ENCODE results near the gene PPA1. TPM values are rescaled to one million over a fixed set of nuclear protein-coding genes. Genes with fewer than 3 reads are reported as not detected.

PPA1 gene
- 413 and 424 TPM in 2 replicates for total RNA-seq

GRCh38 chr10:70233109-70233938 is at the start of gene PPA1:
TSS of gene PPA1 (minus strand) at chr10:70233429. CDS start at chr10:70233327, 102 bp downstream.
- peaks cover 30% of the 10 kb centered on the region for H3K36me3 Mint-ChIP-seq (ENCODE audit: low read depth)
- peak; percentile 100 for DNase-seq
- peak within 1 kb of the TSS; percentile 96 for H3K27ac Mint-ChIP-seq
- peak within 1 kb of the TSS; percentile 84 for H3K4me3 Mint-ChIP-seq
- no peaks in the 10 kb centered on the region for H3K9me3 Mint-ChIP-seq
- intact Hi-C loops (cut with micrococcal nuclease) = loop anchor here (1.0 to 2.0 kb wide), 5 partner anchors 12 to 171 kb away; partner anchors contain the start of genes EIF4EBP2, LRRC20 and SAR1A
- peaks cover 29% of the 10 kb centered on the region for H3K4me1 Mint-ChIP-seq
- no peaks in the 10 kb centered on the region for H3K27me3 Mint-ChIP-seq

GRCh38 chr10:70281609-70282008 is 48.4 kb upstream of the PPA1 start:
- Mint-ChIP-seq H3K9me3 (peaks cover 4% of the 10 kb centered on the region), H3K4me1 (no peaks in the 10 kb centered on the region), H3K36me3 (ENCODE audit: low read depth) (no peaks in the 10 kb centered on the region), H3K27me3 (peaks cover 63% of the 10 kb centered on the region), H3K27ac (no peak overlapping the region), H3K4me3 (no peak overlapping the region)
- no peak for DNase-seq
- intact Hi-C loops (cut with micrococcal nuclease) = no loop called here

GRCh38 chr10:70280099-70280498 is 46.9 kb upstream of the PPA1 start:
- intact Hi-C loops (cut with micrococcal nuclease) = no loop called here
- Mint-ChIP-seq H3K27me3 (peaks cover 51% of the 10 kb centered on the region), H3K27ac (no peak overlapping the region), H3K36me3 (ENCODE audit: low read depth) (no peaks in the 10 kb centered on the region), H3K4me3 (no peak overlapping the region), H3K4me1 (no peaks in the 10 kb centered on the region), H3K9me3 (peaks cover 4% of the 10 kb centered on the region)
- no peak for DNase-seq

GRCh38 chr10:70277396-70278030 is 44.3 kb upstream of the PPA1 start:
- H3K36me3 Mint-ChIP-seq (ENCODE audit: low read depth) = no peaks in the 10 kb centered on the region
- intact Hi-C loops (cut with micrococcal nuclease) = no loop called here
- peaks cover 6% of the 10 kb centered on the region for H3K4me1 Mint-ChIP-seq
- H3K9me3 Mint-ChIP-seq = no peaks in the 10 kb centered on the region
- no peak overlapping the region for H3K4me3 Mint-ChIP-seq
- no peak overlapping the region for H3K27ac Mint-ChIP-seq
- no peak for DNase-seq
- peaks cover 30% of the 10 kb centered on the region for H3K27me3 Mint-ChIP-seq

- no peak for DNase-seq
- no peak overlapping the region for H3K4me3 Mint-ChIP-seq
- no peaks in the 10 kb centered on the region for H3K9me3 Mint-ChIP-seq
- intact Hi-C loops (cut with micrococcal nuclease) = loop anchor here (5.0 kb wide), 1 partner anchor 88 kb away; no protein-coding TSS in a partner anchor
- H3K27me3 Mint-ChIP-seq = peaks cover 6% of the 10 kb centered on the region
- H3K4me1 Mint-ChIP-seq = peaks cover 21% of the 10 kb centered on the region
- H3K36me3 Mint-ChIP-seq (ENCODE audit: low read depth) = no peaks in the 10 kb centered on the region
- no peak overlapping the region for H3K27ac Mint-ChIP-seq
These were observed 41.4 kb upstream of the PPA1 start for GRCh38 chr10:70274643-70275042.

GRCh38 chr10:70272925-70273316 is 39.7 kb upstream of the PPA1 start:
- H3K4me3 Mint-ChIP-seq = no peak overlapping the region
- peaks cover under 1% of the 10 kb centered on the region for H3K27me3 Mint-ChIP-seq
- peaks cover 21% of the 10 kb centered on the region for H3K4me1 Mint-ChIP-seq
- H3K27ac Mint-ChIP-seq = peak overlapping the region; percentile 45
- intact Hi-C loops (cut with micrococcal nuclease) = loop anchor here (1.0 to 5.0 kb wide), 2 partner anchors 41 to 89 kb away; no protein-coding TSS in a partner anchor
- peak; percentile 66 for DNase-seq
- no peaks in the 10 kb centered on the region for H3K36me3 Mint-ChIP-seq (ENCODE audit: low read depth)
- H3K9me3 Mint-ChIP-seq = no peaks in the 10 kb centered on the region

GRCh38 chr10:70271996-70272924 is 39.0 kb upstream of the PPA1 start:
- DNase-seq = peak; percentile 60
- intact Hi-C loops (cut with micrococcal nuclease) = loop anchor here (5.0 kb wide), 1 partner anchor 90 kb away; no protein-coding TSS in a partner anchor
- no peaks in the 10 kb centered on the region for H3K36me3 Mint-ChIP-seq (ENCODE audit: low read depth)
- no peak overlapping the region for H3K4me3 Mint-ChIP-seq
- no peaks in the 10 kb centered on the region for H3K27me3 Mint-ChIP-seq
- H3K27ac Mint-ChIP-seq = peak overlapping the region; percentile 45
- no peaks in the 10 kb centered on the region for H3K9me3 Mint-ChIP-seq
- peaks cover 23% of the 10 kb centered on the region for H3K4me1 Mint-ChIP-seq

- Mint-ChIP-seq H3K27ac (peak overlapping the region; percentile 35), H3K9me3 (no peaks in the 10 kb centered on the region), H3K27me3 (no peaks in the 10 kb centered on the region), H3K4me3 (no peak overlapping the region), H3K4me1 (peaks cover 30% of the 10 kb centered on the region), H3K36me3 (ENCODE audit: low read depth) (no peaks in the 10 kb centered on the region)
- intact Hi-C loops (cut with micrococcal nuclease) = loop anchor here (5.0 kb wide), 1 partner anchor 91 kb away; no protein-coding TSS in a partner anchor
- peak; percentile 67 for DNase-seq
These were observed 37.7 kb upstream of the PPA1 start for GRCh38 chr10:70270952-70271351.

- no peak for DNase-seq
- H3K4me3 Mint-ChIP-seq = no peak overlapping the region
- H3K4me1 Mint-ChIP-seq = peaks cover 30% of the 10 kb centered on the region
- no peak overlapping the region for H3K27ac Mint-ChIP-seq
- no peaks in the 10 kb centered on the region for H3K36me3 Mint-ChIP-seq (ENCODE audit: low read depth)
- intact Hi-C loops (cut with micrococcal nuclease) = loop anchor here (5.0 kb wide), 1 partner anchor 93 kb away; no protein-coding TSS in a partner anchor
- H3K9me3 Mint-ChIP-seq = no peaks in the 10 kb centered on the region
- no peaks in the 10 kb centered on the region for H3K27me3 Mint-ChIP-seq
These were observed 36.5 kb upstream of the PPA1 start for GRCh38 chr10:70269741-70270140.

GRCh38 chr10:70268376-70268775 is 35.1 kb upstream of the PPA1 start:
- H3K4me3 Mint-ChIP-seq = no peak overlapping the region
- DNase-seq = no peak
- H3K27me3 Mint-ChIP-seq = peaks cover 5% of the 10 kb centered on the region
- no peak overlapping the region for H3K27ac Mint-ChIP-seq
- H3K36me3 Mint-ChIP-seq (ENCODE audit: low read depth) = no peaks in the 10 kb centered on the region
- intact Hi-C loops (cut with micrococcal nuclease) = no loop called here
- no peaks in the 10 kb centered on the region for H3K9me3 Mint-ChIP-seq
- peaks cover 30% of the 10 kb centered on the region for H3K4me1 Mint-ChIP-seq

- Mint-ChIP-seq H3K27me3 (peaks cover 7% of the 10 kb centered on the region), H3K9me3 (no peaks in the 10 kb centered on the region), H3K4me3 (no peak overlapping the region), H3K4me1 (peaks cover 22% of the 10 kb centered on the region), H3K27ac (no peak overlapping the region), H3K36me3 (ENCODE audit: low read depth) (no peaks in the 10 kb centered on the region)
- intact Hi-C loops (cut with micrococcal nuclease) = no loop called here
- no peak for DNase-seq
These were observed 34.1 kb upstream of the PPA1 start for GRCh38 chr10:70267161-70267933.

- Mint-ChIP-seq H3K27me3 (peaks cover 7% of the 10 kb centered on the region), H3K36me3 (ENCODE audit: low read depth) (no peaks in the 10 kb centered on the region), H3K27ac (no peak overlapping the region), H3K9me3 (peaks cover 2% of the 10 kb centered on the region), H3K4me1 (peaks cover 20% of the 10 kb centered on the region), H3K4me3 (no peak overlapping the region)
- no peak for DNase-seq
- intact Hi-C loops (cut with micrococcal nuclease) = no loop called here
These were observed 33.5 kb upstream of the PPA1 start for GRCh38 chr10:70266701-70267100.

GRCh38 chr10:70266056-70266455 is 32.8 kb upstream of the PPA1 start:
- no peak for DNase-seq

More at GRCh38 chr10:70266056-70266455, 32.8 kb upstream of the PPA1 start:
- no peak overlapping the region for H3K27ac Mint-ChIP-seq
- peaks cover 6% of the 10 kb centered on the region for H3K9me3 Mint-ChIP-seq
- intact Hi-C loops (cut with micrococcal nuclease) = no loop called here
- H3K4me3 Mint-ChIP-seq = no peak overlapping the region
- H3K4me1 Mint-ChIP-seq = peaks cover 17% of the 10 kb centered on the region
- peaks cover 7% of the 10 kb centered on the region for H3K27me3 Mint-ChIP-seq
- H3K36me3 Mint-ChIP-seq (ENCODE audit: low read depth) = peaks cover 2% of the 10 kb centered on the region
